Activated naive CD8-positive, alpha-beta T cell treated with anti-CD3 and anti-CD28 coated beads, Interleukin-2, amount 10 ng/mL, durations not matched to agents 7 days and 5 days (primary cell): ENCODE data around the gene ALG11. TPM values are rescaled to one million over a fixed set of nuclear protein-coding genes. Genes with fewer than 3 reads are reported as not detected.

Source experiments
- ATAC-seq: fragments of 150-1000 bp; cut with Tn5 transposase; one replicate; pipeline ENCODE4 v1.10.0; 2021; ENCODE audit warnings: low read depth, moderate library complexity
- POLR2A ChIA-PET: fragments of 350-600 bp; sonication (Branson Sonifier 250); formaldehyde crosslinking; loops from one replicate; lab custom pipeline; 2021; ENCODE audit warnings: antibody characterized with exemption; lab: Charles Lee
- DNase-seq: peaks from one replicate; pipeline ENCODE4 v3.0.0; 2021
- H3K27ac Mint-ChIP-seq: one replicate; pipeline ENCODE4 v1.8.0; 2022; ENCODE audit warnings: mild to moderate bottlenecking, mixed read lengths
- H3K27me3 Mint-ChIP-seq: one replicate; pipeline ENCODE4 v1.8.0; 2022; ENCODE audit warnings: mild to moderate bottlenecking, moderate library complexity, mixed read lengths
- H3K36me3 Mint-ChIP-seq: one replicate; pipeline ENCODE4 v1.8.0; 2021; ENCODE audit warnings: mild to moderate bottlenecking, mixed read lengths
- H3K4me1 Mint-ChIP-seq: one replicate; pipeline ENCODE4 v1.8.0; 2021; ENCODE audit warnings: mixed read lengths
- H3K4me3 Mint-ChIP-seq: one replicate; pipeline ENCODE4 v1.8.0; 2022; ENCODE audit warnings: mild to moderate bottlenecking, moderate library complexity, mixed read lengths
- H3K9me3 Mint-ChIP-seq: one replicate; pipeline ENCODE4 v1.8.0; 2021; ENCODE audit warnings: mixed read lengths
- total RNA-seq, 2 experiments: library from RNA; stranded (reverse); gene quantifications; one replicate each; pipeline ENCODE4 v1.2.3, GENCODE V29; 2021

ALG11 gene, protein sequence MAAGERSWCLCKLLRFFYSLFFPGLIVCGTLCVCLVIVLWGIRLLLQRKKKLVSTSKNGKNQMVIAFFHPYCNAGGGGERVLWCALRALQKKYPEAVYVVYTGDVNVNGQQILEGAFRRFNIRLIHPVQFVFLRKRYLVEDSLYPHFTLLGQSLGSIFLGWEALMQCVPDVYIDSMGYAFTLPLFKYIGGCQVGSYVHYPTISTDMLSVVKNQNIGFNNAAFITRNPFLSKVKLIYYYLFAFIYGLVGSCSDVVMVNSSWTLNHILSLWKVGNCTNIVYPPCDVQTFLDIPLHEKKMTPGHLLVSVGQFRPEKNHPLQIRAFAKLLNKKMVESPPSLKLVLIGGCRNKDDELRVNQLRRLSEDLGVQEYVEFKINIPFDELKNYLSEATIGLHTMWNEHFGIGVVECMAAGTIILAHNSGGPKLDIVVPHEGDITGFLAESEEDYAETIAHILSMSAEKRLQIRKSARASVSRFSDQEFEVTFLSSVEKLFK
- 10 to 100 TPM; 30.0 to 30.5 TPM for total RNA-seq

DNA sequence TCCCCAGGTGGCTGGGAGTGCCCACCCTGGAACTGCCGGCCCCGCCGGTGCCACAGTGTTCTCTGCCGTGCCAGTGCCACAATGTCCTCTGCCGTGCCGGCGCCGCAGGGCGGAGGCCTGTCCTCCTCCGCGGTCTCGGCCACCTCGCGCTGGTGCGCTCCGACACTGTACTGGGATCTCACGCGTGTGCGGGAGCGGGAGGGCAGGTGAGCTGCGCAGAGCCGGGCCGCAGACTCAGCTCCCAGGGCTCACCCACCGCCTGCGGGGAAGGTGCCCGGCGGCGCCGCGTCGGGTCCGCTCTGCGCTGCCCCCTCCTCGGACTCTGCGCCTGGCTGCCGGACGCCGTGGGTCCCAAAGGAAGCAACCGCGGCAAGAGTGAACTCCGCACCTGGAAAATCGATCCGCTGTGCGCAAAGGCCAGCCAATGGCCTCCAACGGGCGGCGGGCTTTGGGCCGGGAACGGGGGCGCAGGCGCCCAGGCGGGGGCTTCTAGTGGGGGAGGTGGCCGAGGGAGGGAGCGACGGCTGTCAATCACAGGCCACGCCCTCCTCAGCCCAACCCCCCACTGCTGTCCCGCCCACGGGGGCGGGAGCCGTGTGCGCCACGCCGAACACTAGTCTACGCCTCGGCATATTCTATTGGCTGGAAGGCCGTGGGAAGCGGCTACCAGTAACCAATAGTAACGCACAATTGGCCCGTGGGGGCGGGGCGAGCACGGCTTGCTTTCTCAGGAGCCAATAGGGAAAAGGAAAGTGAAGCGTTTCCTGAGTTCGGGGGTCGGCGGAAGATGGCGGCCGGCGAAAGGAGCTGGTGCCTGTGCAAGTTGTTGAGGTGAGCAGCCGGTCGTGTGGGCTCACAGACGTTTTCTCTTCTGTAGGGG, at the start of gene ALG11:
Gene ALG11 (plus strand): TSS at position 767 of the 880 bp plus-strand sequence. CDS start 21 bp downstream, at position 788.
- Mint-ChIP-seq H3K27ac (peak within 1 kb of the TSS; percentile 88), H3K4me3 (peak within 1 kb of the TSS; percentile 95), H3K36me3 (peaks cover 6% of the 10 kb centered on the region), H3K4me1 (peaks cover 5% of the 10 kb centered on the region), H3K9me3 (no peaks in the 10 kb centered on the region), H3K27me3 (peaks cover 31% of the 10 kb centered on the region)
- peak; percentile 99 for DNase-seq
- POLR2A ChIA-PET: interaction anchor here (1.3 to 1.4 kb wide), 3 partner anchors 182 to 1100 kb away, joined by 3 to 7 read pairs (median 3); no protein-coding TSS in a partner anchor
- peak; percentile 99 for ATAC-seq

DNA sequence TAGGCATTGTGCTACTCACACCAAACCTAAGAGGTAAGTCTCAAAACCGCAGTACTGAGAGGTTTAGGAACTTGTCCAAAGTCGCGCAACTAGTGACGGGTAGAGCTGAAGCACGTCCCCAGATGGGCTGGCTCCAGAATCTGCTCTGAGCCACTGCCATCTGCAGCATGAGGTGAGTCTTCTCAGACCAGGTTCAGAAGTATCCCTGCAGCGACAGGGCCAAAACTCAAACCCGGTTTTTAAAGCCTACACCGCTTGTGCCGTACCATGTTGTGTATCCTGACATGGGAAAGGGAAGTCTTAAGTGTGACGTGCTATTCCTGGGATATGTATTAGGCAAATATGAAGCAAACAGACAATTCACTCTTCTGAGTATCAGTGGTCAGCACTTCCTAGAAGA, 46.0 kb upstream of the ALG11 start:
- peaks cover 5% of the 10 kb centered on the region for H3K27me3 Mint-ChIP-seq
- H3K4me3 Mint-ChIP-seq: no peak overlapping the region
- peaks cover 33% of the 10 kb centered on the region for H3K4me1 Mint-ChIP-seq
- ATAC-seq: no peak
- DNase-seq: no peak
- POLR2A ChIA-PET: no interaction called here
- H3K36me3 Mint-ChIP-seq: no peaks in the 10 kb centered on the region
- H3K27ac Mint-ChIP-seq: no peak overlapping the region
- H3K9me3 Mint-ChIP-seq: no peaks in the 10 kb centered on the region

DNA sequence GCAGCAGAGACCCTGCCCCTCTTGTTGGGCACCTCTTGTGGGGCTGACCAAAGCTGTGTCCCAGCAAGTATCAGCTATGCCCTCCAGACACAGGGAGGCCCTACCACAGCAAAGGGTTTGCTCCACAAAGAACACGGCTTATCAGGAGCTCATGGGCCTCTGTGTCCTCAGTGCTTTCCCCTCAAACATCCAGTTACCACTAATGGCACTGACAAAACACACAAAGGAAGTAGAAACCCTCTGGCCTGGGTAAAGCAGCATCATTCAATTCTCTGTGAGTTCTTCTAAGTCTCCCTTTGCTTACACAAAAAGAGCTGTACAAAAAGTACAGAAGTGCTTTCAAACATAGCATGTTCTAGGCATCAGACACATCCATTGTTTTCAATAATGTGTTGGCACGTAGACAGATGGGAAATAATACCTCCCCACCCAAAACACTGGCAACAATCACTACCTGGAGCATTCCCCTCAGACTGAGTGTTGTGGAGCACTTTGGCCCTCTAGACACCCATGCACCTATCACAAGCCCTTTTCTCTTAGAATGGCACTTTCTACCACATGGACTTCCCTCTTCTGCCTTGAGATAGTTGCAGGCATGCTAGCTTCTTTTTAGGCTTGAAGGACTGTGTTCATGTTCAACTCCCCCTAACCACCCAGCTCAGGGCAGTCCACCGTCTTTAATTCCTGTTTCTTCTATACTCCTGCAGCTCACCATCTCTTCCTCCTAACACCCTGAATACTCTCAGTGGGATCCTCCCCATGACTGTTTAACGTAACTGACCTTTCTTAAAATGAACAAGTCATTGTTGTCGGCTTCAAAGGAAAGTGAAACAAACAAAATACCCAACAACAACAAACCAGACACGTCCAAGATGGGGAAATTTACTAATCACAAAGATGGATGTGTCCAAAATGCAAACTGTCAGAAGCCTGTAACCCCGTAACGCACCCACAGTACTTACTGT, 44.4 kb upstream of the ALG11 start:
- H3K4me1 Mint-ChIP-seq: peaks cover 29% of the 10 kb centered on the region
- DNase-seq (no peak), ATAC-seq (no peak)
- H3K4me3 Mint-ChIP-seq: no peak overlapping the region
- POLR2A ChIA-PET: interaction anchor here (0.7 kb wide), 1 partner anchor 511 kb away, joined by 3 read pairs; no protein-coding TSS in a partner anchor
- no peak overlapping the region for H3K27ac Mint-ChIP-seq
- no peaks in the 10 kb centered on the region for H3K9me3 Mint-ChIP-seq
- H3K36me3 Mint-ChIP-seq: no peaks in the 10 kb centered on the region
- peaks cover 5% of the 10 kb centered on the region for H3K27me3 Mint-ChIP-seq

DNA sequence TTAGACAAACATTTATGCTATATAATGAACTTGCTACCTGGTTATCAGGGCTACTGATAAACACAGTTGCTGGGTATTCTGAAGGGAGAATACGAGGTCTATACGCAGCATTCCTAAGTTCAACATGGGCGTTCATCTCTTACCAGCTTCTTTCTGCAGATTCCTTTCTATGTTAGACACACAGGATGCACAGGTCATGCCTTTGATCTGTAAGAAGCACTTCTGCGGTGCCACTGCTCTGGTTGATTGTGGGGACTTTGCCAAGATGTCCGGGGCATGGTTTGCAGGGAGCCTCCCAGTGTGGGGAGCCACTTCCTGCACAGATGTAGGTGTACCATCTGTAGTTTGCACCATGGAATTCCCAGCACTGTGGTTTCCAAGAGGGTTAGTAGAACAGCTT, 41.8 kb upstream of the ALG11 start:
- no peak overlapping the region for H3K27ac Mint-ChIP-seq

DNA sequence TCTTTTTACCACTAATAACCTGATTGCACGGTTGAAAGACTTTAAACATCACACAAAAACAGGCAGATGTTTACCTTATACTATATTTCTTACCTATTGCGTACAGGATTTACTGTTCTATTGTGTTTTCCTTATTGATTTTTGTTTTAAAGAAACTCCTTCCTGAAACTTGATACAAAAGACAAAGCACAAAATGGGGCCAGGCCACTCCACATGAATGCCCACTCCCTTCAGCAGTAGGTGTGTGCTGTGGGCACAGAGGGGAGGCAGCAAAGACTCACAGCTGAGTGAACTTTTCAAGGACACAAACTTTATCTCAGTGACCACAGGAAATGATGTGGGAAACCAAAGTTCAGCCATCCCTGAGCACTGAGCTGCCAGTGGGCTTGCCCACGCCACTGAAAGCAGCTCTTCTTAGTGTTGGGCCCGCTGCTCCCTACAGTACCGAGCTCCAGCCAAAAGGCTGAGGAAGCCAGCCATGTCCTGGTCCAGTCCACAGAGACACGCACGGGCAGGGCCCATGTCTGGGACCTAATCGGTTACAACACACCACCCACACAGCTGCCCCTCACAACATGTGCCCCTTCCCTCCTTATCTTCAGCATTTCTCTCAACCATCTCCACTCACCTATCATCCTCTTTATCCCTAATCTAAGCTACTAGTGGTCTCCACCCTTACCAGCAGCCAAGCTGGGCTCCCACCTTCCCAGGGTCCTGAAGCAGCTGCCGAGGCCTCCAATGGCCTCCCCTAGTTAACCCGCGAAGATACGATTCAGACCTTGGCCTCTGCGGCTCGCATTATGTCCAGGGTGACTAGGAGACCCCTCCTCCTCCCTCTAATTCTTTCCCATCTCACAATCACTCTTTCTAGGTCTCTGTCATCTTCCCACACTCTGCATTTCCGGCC, 40.4 kb upstream of the ALG11 start:
- DNase-seq (no peak), ATAC-seq (no peak)
- Mint-ChIP-seq H3K36me3 (no peaks in the 10 kb centered on the region), H3K4me1 (peaks cover 24% of the 10 kb centered on the region), H3K27ac (no peak overlapping the region), H3K27me3 (no peaks in the 10 kb centered on the region), H3K4me3 (no peak overlapping the region), H3K9me3 (no peaks in the 10 kb centered on the region)
- POLR2A ChIA-PET: no interaction called here

More for the DNA sequence above, 41.8 kb upstream of the ALG11 start:
- Mint-ChIP-seq H3K36me3 (no peaks in the 10 kb centered on the region), H3K4me3 (peak overlapping the region; percentile 28), H3K27me3 (peaks cover 2% of the 10 kb centered on the region), H3K9me3 (no peaks in the 10 kb centered on the region), H3K4me1 (peaks cover 29% of the 10 kb centered on the region)
- POLR2A ChIA-PET: interaction anchor here (0.6 kb wide), 1 partner anchor 616 kb away, joined by 4 read pairs; no protein-coding TSS in a partner anchor
- DNase-seq (no peak), ATAC-seq (peak; percentile 73)

DNA sequence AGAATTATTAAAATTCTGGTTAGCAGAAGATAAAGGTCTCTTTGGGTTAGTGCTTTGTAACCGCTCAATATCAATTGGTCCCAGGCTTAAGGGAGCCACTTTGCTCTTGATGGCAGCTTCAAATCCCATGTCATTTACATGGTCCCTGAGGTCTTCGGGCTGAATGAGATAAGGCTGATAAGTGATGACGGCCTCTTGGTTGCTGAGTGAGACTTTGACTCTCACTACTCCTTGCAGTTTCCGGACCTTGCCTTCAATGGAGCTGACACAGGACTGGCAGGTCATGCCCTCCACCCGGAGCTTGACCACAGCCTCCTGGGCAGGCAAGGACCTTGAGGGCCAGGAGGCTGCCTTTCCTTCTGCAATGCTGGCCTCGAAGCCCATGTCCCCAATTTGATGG, 37.7 kb upstream of the ALG11 start:
- ATAC-seq: no peak
- Mint-ChIP-seq H3K9me3 (no peaks in the 10 kb centered on the region), H3K36me3 (no peaks in the 10 kb centered on the region), H3K27me3 (no peaks in the 10 kb centered on the region), H3K27ac (no peak overlapping the region), H3K4me1 (peaks cover 16% of the 10 kb centered on the region), H3K4me3 (no peak overlapping the region)
- no peak for DNase-seq
- POLR2A ChIA-PET: no interaction called here

DNA sequence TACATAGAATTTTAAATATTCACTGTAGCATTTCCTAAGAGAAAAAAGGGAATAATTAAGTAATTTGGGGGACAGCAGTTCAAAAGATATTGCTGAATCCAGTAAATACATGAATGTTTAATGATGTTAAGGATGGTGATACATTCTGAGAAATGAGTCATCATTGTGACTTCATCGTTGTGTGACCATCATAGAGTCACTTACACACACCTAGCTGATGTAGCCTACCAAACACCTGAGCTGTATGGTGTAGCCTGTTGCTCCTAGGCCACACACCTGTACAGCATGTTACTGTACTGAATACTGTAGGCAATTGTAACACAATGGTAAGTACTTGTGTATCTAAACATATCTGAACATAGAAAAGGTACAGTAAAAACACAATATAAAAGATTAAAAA, 35.8 kb upstream of the ALG11 start:
- Mint-ChIP-seq H3K4me3 (no peak overlapping the region), H3K36me3 (no peaks in the 10 kb centered on the region), H3K27me3 (no peaks in the 10 kb centered on the region), H3K27ac (no peak overlapping the region), H3K9me3 (no peaks in the 10 kb centered on the region), H3K4me1 (peaks cover 7% of the 10 kb centered on the region)
- DNase-seq (no peak), ATAC-seq (no peak)
- POLR2A ChIA-PET: no interaction called here

DNA sequence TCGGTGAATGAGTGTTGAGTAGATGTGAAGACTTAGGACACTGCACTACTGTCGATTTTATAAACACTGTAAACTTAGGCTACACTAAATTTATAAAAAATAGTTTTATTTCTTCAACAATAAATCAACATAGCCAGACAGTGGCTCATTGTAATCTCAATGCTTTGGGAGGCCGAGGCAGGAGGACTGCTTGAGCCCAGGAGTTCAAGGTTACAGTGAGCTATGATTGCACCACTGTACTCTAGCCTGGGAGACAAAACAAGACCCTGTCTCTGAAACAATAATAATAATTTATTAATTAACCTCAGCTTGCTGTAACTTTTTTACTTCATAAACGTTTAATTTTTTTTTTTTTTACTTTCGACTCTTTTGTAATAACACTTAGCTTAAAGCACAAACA, 35.3 kb upstream of the ALG11 start:
- POLR2A ChIA-PET: no interaction called here
- H3K27ac Mint-ChIP-seq: no peak overlapping the region
- no peak overlapping the region for H3K4me3 Mint-ChIP-seq
- no peaks in the 10 kb centered on the region for H3K27me3 Mint-ChIP-seq
- peaks cover 4% of the 10 kb centered on the region for H3K4me1 Mint-ChIP-seq
- ATAC-seq (no peak), DNase-seq (no peak)
- H3K9me3 Mint-ChIP-seq: no peaks in the 10 kb centered on the region
- no peaks in the 10 kb centered on the region for H3K36me3 Mint-ChIP-seq

DNA sequence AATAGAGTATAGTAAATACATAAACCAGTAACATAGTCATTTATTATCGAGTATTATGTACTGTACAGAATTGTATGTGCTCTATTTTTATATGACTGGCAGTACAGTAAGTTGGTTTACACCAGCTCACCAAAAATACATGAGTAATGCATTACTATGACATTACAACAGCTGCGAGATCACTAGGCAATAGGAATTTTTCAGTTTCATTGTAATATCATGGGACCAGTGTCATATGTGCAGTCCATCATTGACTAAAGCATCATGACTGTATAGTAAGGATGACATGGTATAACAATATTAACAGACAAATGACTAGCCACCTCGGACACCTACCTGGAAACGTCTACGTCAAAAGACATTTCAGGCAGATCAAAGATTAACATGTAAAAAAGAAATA, 34.6 kb upstream of the ALG11 start:
- no peak overlapping the region for H3K27ac Mint-ChIP-seq
- no peak for ATAC-seq
- no peaks in the 10 kb centered on the region for H3K4me1 Mint-ChIP-seq
- H3K4me3 Mint-ChIP-seq: no peak overlapping the region
- no peaks in the 10 kb centered on the region for H3K27me3 Mint-ChIP-seq
- no peaks in the 10 kb centered on the region for H3K36me3 Mint-ChIP-seq
- no peak for DNase-seq
- H3K9me3 Mint-ChIP-seq: no peaks in the 10 kb centered on the region
- POLR2A ChIA-PET: no interaction called here

DNA sequence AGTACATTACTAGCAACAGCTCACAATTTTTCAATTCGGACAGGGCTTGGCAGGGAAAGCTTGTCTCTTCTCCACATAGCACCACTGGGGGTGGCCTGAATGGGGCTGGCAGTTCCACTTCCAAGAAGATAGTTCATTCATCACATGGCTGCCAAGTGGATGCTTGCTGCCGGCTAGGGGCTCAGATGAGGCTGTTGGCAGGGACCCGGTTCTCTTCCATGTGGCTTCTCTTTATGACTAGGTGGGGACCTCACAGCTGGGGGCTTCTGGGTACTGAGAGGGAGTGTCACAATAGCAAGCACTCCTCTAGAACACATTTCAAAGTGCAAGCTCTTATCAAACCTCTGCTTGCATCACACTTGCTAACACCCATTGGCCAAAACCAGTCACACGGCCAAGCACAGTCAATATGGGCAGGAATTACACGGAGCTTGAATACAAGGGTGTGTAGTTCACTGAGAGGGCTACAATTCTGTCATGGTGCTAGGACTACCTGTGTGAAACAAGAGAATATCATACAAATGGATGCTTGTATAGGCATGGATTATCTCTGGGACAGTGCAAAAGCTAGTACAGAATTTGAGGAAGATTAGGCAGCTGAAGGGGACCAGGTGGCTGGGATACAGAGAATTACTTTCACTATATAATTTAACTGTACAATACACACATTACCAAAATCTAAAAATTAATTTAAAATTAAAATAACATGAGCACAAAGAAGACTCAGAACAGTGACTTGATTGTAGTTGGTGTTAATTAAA, 33.2 kb upstream of the ALG11 start:
- POLR2A ChIA-PET: no interaction called here

DNA sequence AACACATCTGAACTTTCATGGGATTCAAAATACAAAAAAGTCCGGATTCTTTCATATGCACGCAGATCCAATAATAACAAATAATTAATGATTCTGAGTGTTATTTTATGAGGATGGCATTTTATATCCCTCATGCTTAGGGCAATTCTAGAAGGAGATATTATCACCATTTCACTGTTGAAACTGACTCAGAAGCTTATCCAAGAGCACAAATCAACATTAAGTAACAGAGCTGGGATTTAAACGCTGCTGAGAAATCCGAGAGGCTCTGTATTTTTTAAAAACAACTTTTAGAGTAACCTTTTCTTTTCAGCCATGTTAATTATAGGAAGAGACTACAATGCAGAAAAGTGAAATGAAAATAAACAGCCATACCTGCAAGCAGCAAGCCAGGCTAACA, 31.3 kb upstream of the ALG11 start:
- Mint-ChIP-seq H3K9me3 (no peaks in the 10 kb centered on the region), H3K4me1 (no peaks in the 10 kb centered on the region), H3K27ac (no peak overlapping the region), H3K27me3 (peaks cover 6% of the 10 kb centered on the region), H3K36me3 (no peaks in the 10 kb centered on the region), H3K4me3 (no peak overlapping the region)
- POLR2A ChIA-PET: no interaction called here
- ATAC-seq (no peak), DNase-seq (no peak)

More for the DNA sequence above, 33.2 kb upstream of the ALG11 start:
- DNase-seq (no peak), ATAC-seq (no peak)
- H3K27ac Mint-ChIP-seq: no peak overlapping the region
- no peaks in the 10 kb centered on the region for H3K27me3 Mint-ChIP-seq
- H3K4me3 Mint-ChIP-seq: no peak overlapping the region
- no peaks in the 10 kb centered on the region for H3K4me1 Mint-ChIP-seq
- H3K36me3 Mint-ChIP-seq: no peaks in the 10 kb centered on the region
- H3K9me3 Mint-ChIP-seq: no peaks in the 10 kb centered on the region
